ENCODE results near the gene CEP63. TPM values are rescaled to one million over a fixed set of nuclear protein-coding genes. Genes with fewer than 3 reads are reported as not detected.

CEP63 gene
- total RNA-seq, 2 experiments from 2014 or later: 25.3 to 27.0 TPM

- H3K27ac Mint-ChIP-seq: no peak overlapping the region
- ChIA-PET CTCF (no interaction called here), POLR2A (no interaction called here)
- TF ChIP-seq CTCF (IDR thresholded peaks at IDR 0.05): no peak
- intact Hi-C loops (cut with micrococcal nuclease): loop anchor here (10.0 kb wide), 1 partner anchor 1285 kb away; no protein-coding TSS in a partner anchor
- no peaks in the 10 kb centered on the region for H3K36me3 Mint-ChIP-seq (ENCODE audit: low read depth)
- no peaks in the 10 kb centered on the region for H3K4me1 Mint-ChIP-seq (ENCODE audit: low read depth)
- ATAC-seq (no peak), DNase-seq (no peak)
- H3K9me3 Mint-ChIP-seq: no peaks in the 10 kb centered on the region
- H3K27me3 Mint-ChIP-seq: no peaks in the 10 kb centered on the region
- H3K4me3 Mint-ChIP-seq: no peak overlapping the region
These were observed 124.1 kb downstream of the CEP63 start for GRCh38 chr3:134609821-134610431.

GRCh38 chr3:134610432-134611385, 124.9 kb downstream of the CEP63 start:
- ATAC-seq (no peak), DNase-seq (no peak)
- no peak for TF ChIP-seq CTCF (IDR thresholded peaks at IDR 0.05)
- POLR2A ChIA-PET: no interaction called here
- Mint-ChIP-seq H3K27ac (no peak overlapping the region), H3K4me3 (no peak overlapping the region), H3K27me3 (no peaks in the 10 kb centered on the region), H3K9me3 (no peaks in the 10 kb centered on the region), H3K4me1 (ENCODE audit: low read depth) (no peaks in the 10 kb centered on the region), H3K36me3 (ENCODE audit: low read depth) (no peaks in the 10 kb centered on the region)
- CTCF ChIA-PET: no interaction called here
- intact Hi-C loops (cut with micrococcal nuclease): no loop called here

GRCh38 chr3:134611516-134611915, 125.7 kb downstream of the CEP63 start:
- no peak for TF ChIP-seq CTCF (IDR thresholded peaks at IDR 0.05)
- ChIA-PET CTCF (no interaction called here), POLR2A (no interaction called here)
- ATAC-seq: no peak
- Mint-ChIP-seq H3K4me1 (ENCODE audit: low read depth) (no peaks in the 10 kb centered on the region), H3K4me3 (no peak overlapping the region), H3K36me3 (ENCODE audit: low read depth) (no peaks in the 10 kb centered on the region), H3K9me3 (no peaks in the 10 kb centered on the region), H3K27ac (no peak overlapping the region), H3K27me3 (no peaks in the 10 kb centered on the region)
- intact Hi-C loops (cut with micrococcal nuclease): no loop called here
- no peak for DNase-seq

- ChIA-PET POLR2A (no interaction called here), CTCF (no interaction called here)
- no peak overlapping the region for H3K27ac Mint-ChIP-seq
- H3K4me1 Mint-ChIP-seq (ENCODE audit: low read depth): no peaks in the 10 kb centered on the region
- TF ChIP-seq CTCF (IDR thresholded peaks at IDR 0.05): no peak
- ATAC-seq (no peak), DNase-seq (no peak)
- H3K4me3 Mint-ChIP-seq: no peak overlapping the region
- intact Hi-C loops (cut with micrococcal nuclease): no loop called here
- H3K9me3 Mint-ChIP-seq: no peaks in the 10 kb centered on the region
- no peaks in the 10 kb centered on the region for H3K36me3 Mint-ChIP-seq (ENCODE audit: low read depth)
- no peaks in the 10 kb centered on the region for H3K27me3 Mint-ChIP-seq
These were observed 127.2 kb downstream of the CEP63 start for GRCh38 chr3:134613006-134613520.

GRCh38 chr3:134614955-134615354, 129.1 kb downstream of the CEP63 start:
- H3K4me3 Mint-ChIP-seq: no peak overlapping the region
- no peaks in the 10 kb centered on the region for H3K27me3 Mint-ChIP-seq
- ATAC-seq (no peak), DNase-seq (no peak)
- no peaks in the 10 kb centered on the region for H3K36me3 Mint-ChIP-seq (ENCODE audit: low read depth)
- no peaks in the 10 kb centered on the region for H3K4me1 Mint-ChIP-seq (ENCODE audit: low read depth)
- CTCF ChIA-PET: interaction anchor here (2.9 kb wide), 1 partner anchor 14 kb away, joined by 14 read pairs; no protein-coding TSS in a partner anchor
- no peaks in the 10 kb centered on the region for H3K9me3 Mint-ChIP-seq
- no peak for TF ChIP-seq CTCF (IDR thresholded peaks at IDR 0.05)
- intact Hi-C loops (cut with micrococcal nuclease): no loop called here
- no peak overlapping the region for H3K27ac Mint-ChIP-seq
- POLR2A ChIA-PET: interaction anchor here (1.1 kb wide), 1 partner anchor 9 kb away, joined by 4 read pairs; no protein-coding TSS in a partner anchor

Measured in activated CD8-positive, alpha-beta T cell treated with anti-CD3 and anti-CD28 coated beads for 36 hours (primary cell).